ENCODE data around the gene GDF7. TPM values are rescaled to one million over a fixed set of nuclear protein-coding genes. Genes with fewer than 3 reads are reported as not detected.
A peak's percentile ranks its signal among the peaks of the same experiment; 100 is the strongest.

Gene GDF7
- total and polyA plus RNA-seq, 10 of the 15 experiments (the other 5 are each of a cell fraction or from before 2014, with no cell fraction given), result 0.02 to 0.11 (median 0.04) TPM; not detected in 1

GRCh38 chr2:20650877-20651730 is 15.8 kb upstream of the GDF7 start, which contains the start of gene HS1BP3 (continued):
- no peak for TF ChIP-seq ETV6 (conservative IDR thresholded peaks at IDR 0.05 in 1 of 2, IDR thresholded peaks at IDR 0.05 in 1 of 2; ENCODE audit: borderline replicate concordance in 1 of 2, low read depth in 1 of 2)
- peak; percentile 57; the same call in 1 of the 2 replicates for TF ChIP-seq ZSCAN29 (IDR thresholded peaks at IDR 0.05)
- no peak for TF ChIP-seq JUND (IDR thresholded peaks at IDR 0.05; ENCODE audit: low read depth, low read length)
- TF ChIP-seq SUPT20H (IDR thresholded peaks at IDR 0.05; ENCODE audit: borderline replicate concordance, control insufficient read depth, low read depth, low read length), result no peak
- peak; percentile 37 for TF ChIP-seq USF2 (IDR thresholded peaks at IDR 0.05; ENCODE audit: borderline replicate concordance, low read depth, low read length)
- no peak for TF ChIP-seq SIX5 (IDR thresholded peaks at IDR 0.05; ENCODE audit: low read depth, low read length, severe bottlenecking)
- TF ChIP-seq DPF2 (IDR thresholded peaks at IDR 0.05), result peak; percentile 93
- TF ChIP-seq ZNF687 (IDR thresholded peaks at IDR 0.05), result peak; percentile 86
- peak; percentile 68 for TF ChIP-seq BCLAF1 (IDR thresholded peaks at IDR 0.05)
- TF ChIP-seq MYC (IDR thresholded peaks at IDR 0.05; ENCODE audit: insufficient read depth, insufficient read length, insufficient replicate concordance, low read length, severe bottlenecking), result no peak
- TF ChIP-seq ASH2L (IDR thresholded peaks at IDR 0.05; ENCODE audit: borderline replicate concordance, low read depth), result no peak
- TF ChIP-seq MAX (IDR thresholded peaks at IDR 0.05; ENCODE audit: low read depth, low read length), result no peak; the same call in 1 of the 2 replicates
- no peak for TF ChIP-seq IRF4 (IDR thresholded peaks at IDR 0.05; ENCODE audit: low read depth, low read length)
- peak; percentile 68 for TF ChIP-seq RAD21 (IDR thresholded peaks at IDR 0.05; ENCODE audit: insufficient read depth, low read depth, low read length)
- TF ChIP-seq MXI1 (IDR thresholded peaks at IDR 0.05; ENCODE audit: low read depth, low read length), result peak; percentile 65; the same call in 1 of the 2 replicates
- no peak for TF ChIP-seq PML (IDR thresholded peaks at IDR 0.05; ENCODE audit: low read length)
- no peak for TF ChIP-seq POU2F2 (IDR thresholded peaks at IDR 0.05; ENCODE audit: borderline replicate concordance, low read depth, low read length)
- peak; percentile 49; the same call in 1 of the 2 replicates for TF ChIP-seq MLLT1 (IDR thresholded peaks at IDR 0.05)
- TF ChIP-seq IKZF2 (IDR thresholded peaks at IDR 0.05), result no peak
